Inferior parietal cortex (tissue), 1 donor: Measurements from ENCODE around the gene ESRRA.

ENCODE experiments used
- DNase-seq: peaks from one replicate; pipeline ENCODE4 v3.0.0-alpha.2; 2016; ENCODE audit errors: extremely low spot score

Gene ESRRA

GRCh38 chr11:64275031-64275800 is 30.1 kb upstream of the ESRRA start:
- DNase-seq: no peak

DNA sequence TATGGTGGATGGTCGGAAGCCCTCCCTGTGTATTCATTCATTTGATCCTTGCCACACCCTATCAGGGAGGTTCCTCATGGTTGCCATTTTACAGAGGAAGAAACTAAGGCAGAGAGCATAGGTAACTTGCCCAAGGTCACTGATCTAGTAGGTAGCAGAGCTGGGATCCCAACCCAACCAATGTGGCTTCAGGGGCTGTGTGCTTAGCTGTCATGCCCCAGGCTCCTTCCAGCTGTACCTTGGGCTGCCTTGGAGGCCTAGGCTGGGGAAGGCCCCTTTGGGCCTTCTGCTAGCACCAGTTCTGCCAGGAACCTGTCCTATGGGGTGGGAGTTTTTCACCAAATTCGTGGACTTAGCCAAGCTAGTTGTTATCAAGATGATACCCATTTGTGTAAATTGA is 29.5 kb upstream of the ESRRA start:
- no peak for DNase-seq

- DNase-seq: no peak
These were observed 28.5 kb upstream of the ESRRA start for GRCh38 chr11:64276653-64277431.

GRCh38 chr11:64278576-64279190 is 26.6 kb upstream of the ESRRA start:
- DNase-seq: no peak

DNA sequence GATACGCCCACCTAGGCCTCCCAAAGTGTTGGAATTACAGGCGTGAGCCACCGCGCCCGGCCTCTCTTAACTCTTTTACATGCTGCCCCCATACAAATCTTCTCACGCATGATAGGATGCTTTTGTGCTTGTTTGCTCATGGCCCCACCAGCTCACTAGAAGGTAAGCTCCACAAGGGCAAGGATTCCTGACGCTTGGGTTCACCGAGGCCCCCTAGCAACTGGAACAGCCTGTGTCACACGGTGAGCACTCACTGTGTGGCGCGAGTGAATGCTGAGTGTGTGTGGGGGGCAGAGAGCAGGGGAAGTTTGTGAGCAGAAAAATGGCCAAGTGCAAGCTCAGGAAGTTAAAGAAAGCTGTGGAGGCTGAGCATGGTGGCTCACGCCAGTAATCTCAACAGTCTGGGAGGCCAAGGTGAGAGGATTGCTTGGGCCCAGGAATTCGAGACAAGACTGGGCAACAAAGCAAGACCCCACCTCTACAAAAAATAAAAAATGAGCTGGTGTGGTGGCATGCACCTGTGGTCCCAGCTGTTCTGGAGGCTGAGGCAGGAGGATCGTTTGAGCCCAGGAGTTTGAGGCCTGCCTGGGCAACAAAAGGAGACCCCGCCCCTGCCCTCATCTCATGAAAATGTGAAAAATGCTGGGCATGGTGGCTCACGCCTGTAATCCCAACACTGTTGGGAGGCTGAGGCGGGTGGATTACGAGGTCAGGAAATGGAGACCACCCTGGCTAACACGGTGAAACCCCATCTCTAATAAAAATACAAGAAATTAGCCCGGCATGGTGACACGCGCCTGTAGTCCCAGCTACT is 23.2 kb upstream of the ESRRA start:
- DNase-seq: no peak

DNA sequence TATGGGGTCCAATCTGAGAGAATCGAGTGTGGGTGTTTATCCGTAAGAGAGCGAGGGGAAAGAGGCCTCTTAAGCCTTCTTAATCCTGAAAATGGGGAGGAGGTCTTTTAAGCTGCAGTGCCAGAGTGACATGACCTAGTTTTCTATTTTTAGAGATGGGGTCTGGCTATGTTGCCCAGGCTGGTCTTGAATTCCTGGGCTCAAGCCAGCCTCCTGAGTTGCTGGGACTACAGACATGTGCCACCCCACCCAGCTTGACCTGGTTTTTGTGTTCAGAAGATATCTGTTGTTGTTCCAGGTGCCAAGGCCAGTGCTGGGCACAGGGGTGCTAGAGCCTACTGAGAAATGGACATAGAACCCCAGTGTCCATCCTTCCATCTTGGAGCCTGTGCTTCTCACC is 22.2 kb upstream of the ESRRA start:
- no peak for DNase-seq

GRCh38 chr11:64284048-64284961 is 21.0 kb upstream of the ESRRA start, which contains the start of gene BAD:
TSS of gene BAD (minus strand) at chr11:64284665. CDS start at chr11:64284368, 297 bp downstream.
- peak; percentile 96 for DNase-seq

DNA sequence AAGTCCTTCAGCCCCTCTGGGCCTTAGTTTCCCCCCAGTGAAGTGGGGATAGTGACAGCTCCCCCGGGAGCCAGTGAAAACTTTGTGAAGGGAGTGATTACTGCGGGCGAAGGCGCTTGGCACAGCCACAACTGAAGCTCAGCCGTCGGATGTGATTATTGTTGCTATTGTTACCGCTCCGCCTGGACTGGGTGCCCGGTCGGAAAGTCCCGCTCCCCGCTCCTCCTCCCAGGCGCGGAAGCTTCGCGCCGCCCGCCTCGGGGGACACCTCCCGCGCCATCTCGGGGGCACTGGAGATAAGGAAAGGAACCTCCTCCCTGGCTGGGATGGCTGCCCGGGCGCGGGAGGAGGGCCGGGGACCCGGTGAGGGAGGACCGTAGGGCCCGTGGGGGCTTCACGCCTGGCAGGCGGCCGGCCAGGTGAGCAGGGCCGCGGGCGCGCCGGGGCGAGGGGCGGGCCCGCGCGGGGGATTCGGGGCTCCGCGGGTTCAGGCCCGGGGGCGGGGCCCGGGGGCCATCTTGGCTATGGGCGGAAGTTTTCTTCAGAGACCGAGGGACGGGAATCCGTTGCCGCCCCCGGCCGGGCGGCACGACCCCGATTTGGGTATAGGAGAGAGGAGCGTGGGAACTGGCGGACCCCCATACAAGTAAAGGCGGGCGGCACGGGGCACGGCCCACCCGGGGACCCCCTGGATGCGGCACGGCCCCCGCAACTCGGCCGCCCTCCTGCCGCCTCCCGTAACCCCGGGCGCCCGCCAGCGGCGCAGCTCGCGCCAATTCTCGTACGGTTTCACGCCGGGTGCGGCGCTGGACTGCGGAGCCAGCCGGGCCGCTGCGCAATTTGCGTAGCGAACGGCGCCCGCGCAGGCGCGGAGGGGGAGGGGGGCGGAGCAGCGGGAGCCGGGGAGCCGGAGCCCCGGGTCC is 20.1 kb upstream of the ESRRA start, which contains the start of gene GPR137:
TSS of gene GPR137 (plus strand) at position 887 of the 923 bp plus-strand sequence. CDS start 677 bp downstream, outside the sequence.
- DNase-seq: peak; percentile 84

GRCh38 chr11:64285885-64286800 is 19.2 kb upstream of the ESRRA start:
- no peak for DNase-seq

DNA sequence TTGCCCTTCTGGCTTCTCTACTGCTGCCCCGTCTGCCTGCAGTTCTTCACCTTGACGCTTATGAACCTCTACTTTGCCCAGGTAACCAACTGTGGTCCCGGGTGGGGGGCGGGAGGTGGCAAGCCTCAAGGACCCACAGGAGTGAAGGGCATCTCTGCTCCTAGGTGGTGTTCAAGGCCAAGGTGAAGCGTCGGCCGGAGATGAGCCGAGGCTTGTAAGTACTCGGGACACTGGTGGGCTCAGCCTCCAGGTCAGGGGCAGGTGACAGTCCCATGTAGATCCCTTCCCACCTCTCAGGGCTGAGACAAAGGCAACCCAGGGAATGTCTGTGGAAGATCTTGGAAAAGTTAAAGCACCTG is 18.5 kb upstream of the ESRRA start:
- no peak for DNase-seq

GRCh38 chr11:64287676-64288352 is 17.5 kb upstream of the ESRRA start:
- no peak for DNase-seq

DNA sequence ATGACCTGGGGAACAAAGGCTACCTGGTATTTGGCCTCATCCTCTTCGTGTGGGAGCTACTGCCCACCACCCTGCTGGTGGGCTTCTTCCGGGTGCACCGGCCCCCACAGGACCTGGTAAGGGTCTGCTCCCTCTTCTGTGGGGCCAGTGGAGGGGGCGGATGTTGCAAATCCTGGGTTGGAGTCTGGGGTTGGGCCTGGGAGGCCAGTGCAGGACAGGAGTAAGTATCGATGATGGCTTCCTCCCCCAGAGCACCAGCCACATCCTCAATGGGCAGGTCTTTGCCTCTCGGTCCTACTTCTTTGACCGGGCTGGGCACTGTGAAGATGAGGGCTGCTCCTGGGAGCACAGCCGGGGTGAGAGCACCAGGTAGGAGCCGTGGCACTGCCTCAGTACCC is 17.0 kb upstream of the ESRRA start:
- no peak for DNase-seq

DNA sequence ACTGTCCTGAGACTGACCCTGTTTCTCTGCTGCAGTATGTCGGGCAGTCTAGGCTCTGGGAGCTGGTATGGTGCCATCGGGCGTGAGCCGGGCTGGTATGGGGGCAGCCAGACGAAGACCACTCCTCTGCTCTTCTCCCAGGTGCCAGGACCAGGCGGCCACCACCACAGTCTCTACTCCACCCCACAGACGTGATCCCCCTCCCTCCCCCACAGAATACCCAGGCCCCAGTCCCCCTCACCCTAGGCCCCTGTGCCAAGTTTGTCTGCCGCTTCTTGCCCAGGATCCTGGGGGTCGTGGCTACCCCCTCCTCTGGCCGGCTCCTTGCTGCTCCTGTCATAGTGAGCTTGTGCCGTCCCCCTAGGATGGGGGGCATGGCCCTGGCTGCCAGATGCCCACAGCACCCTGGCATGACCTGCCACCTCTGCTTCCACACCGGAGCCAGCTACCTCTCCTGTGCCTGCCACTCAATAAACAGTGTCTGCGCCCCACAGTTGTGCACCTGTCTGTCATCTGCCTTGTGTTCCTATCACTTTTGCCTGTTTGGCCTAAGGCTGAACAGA is 16.2 kb upstream of the ESRRA start:
- no peak for DNase-seq

- no peak for DNase-seq
These were observed 14.7 kb upstream of the ESRRA start for GRCh38 chr11:64290352-64291261.

DNA sequence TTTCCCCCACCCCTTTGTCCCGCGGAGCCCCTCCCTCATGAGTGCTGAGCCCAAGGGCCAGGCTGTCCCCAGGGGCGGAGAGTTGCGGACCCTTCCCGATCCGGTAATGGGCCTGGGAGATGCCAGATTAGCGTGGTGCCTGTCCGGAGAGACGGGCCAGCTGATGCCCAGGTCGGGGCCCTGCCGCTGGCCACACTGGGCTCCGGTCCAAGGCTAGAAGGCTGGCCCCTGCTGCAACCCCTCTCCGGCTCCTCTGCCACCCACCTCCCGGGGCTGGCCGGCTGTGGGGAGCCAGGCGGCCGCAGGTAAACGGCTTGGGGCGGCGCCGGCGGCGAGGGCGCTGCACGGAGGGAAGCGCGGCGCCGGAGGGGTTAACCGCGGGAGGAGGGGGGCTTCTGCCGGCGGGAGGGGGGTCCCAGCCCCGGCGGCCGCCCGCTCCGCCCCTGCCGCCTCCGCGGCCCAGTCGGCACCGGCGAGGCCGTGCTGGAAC is 14.0 kb upstream of the ESRRA start, which contains the start of gene KCNK4:
TSS of gene KCNK4 (plus strand) at position 41 of the 490 bp plus-strand sequence. CDS start 1,717 bp downstream, outside the sequence.
- no peak for DNase-seq
